SH-SY5Y (cell line): ENCODE data around the gene N4BP2L1.

Experiments
- GATA2 ChIP-seq: IDR thresholded peaks from 2 replicates; pipeline ENCODE4 v1.6.1; 2011; ENCODE audit warnings: mild to moderate bottlenecking, low read depth, low read length
- GATA3 ChIP-seq: IDR thresholded peaks from 2 replicates; pipeline ENCODE4 v1.6.1; 2011; ENCODE audit warnings: low read depth, mild to moderate bottlenecking, low read length, moderate library complexity

DNA sequence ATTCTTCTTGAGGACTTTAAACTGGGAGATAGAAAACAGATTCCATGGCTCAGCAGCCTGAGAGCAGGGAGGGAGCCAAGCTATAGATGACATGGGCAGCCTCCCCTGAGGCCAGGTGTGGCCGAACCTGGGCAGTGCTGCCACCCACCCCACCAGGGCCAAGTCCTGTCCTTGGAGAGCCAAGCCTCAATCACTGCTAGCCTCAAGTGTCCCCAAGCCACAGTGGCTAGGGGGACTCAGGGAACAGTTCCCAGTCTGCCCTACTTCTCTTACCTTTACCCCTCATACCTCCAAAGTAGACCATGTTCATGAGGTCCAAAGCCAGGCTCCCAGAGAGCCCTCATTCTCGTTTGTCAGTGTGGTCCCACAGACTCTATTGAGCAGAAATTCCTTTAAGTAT lies 8.1 kb downstream of the N4BP2L1 start:
- TF ChIP-seq GATA2 (no peak), GATA3 (no peak)
